ENCODE measurements around the gene TMEM258.

Gene TMEM258

GRCh38 chr11:61739966-61740365, 52.4 kb downstream of the TMEM258 start:
- no peak for DNase-seq (ENCODE audit: low read depth)

- no peak for DNase-seq (ENCODE audit: low read depth)
Observed at GRCh38 chr11:61739413-61739812, 53.0 kb downstream of the TMEM258 start.
